Measurements from ENCODE around the gene RASSF10.

The RASSF10 gene

GRCh38 chr11:13026722-13027121 lies 17.6 kb downstream of the RASSF10 start:
- Histone ChIP-seq H3K27me3 (ENCODE audit: insufficient read depth, low read length) (peaks cover 93% of the 10 kb centered on the region), H3K79me2 (ENCODE audit: control insufficient read depth, insufficient read depth, low read length, unreplicated experiment) (no peaks in the 10 kb centered on the region), H2AFZ (ENCODE audit: low read length, unreplicated experiment) (no peak overlapping the region), H3K36me3 (ENCODE audit: insufficient read depth, low read length) (no peaks in the 10 kb centered on the region), H3K4me3 (ENCODE audit: low read depth, low read length) (no peak overlapping the region), H3K4me1 (ENCODE audit: control insufficient read depth, insufficient read depth, low read length, unreplicated experiment) (no peaks in the 10 kb centered on the region), H3K27ac (ENCODE audit: low read depth, low read length) (no peak overlapping the region)

GRCh38 chr11:13028322-13028721 lies 19.2 kb downstream of the RASSF10 start:
- H3K36me3 ChIP-seq (ENCODE audit: insufficient read depth, low read length) = no peaks in the 10 kb centered on the region

GRCh38 chr11:13029872-13030271 lies 20.8 kb downstream of the RASSF10 start:
- no peak overlapping the region for H2AFZ ChIP-seq (ENCODE audit: low read length, unreplicated experiment)
- H3K36me3 ChIP-seq (ENCODE audit: insufficient read depth, low read length) = no peaks in the 10 kb centered on the region
- H3K27me3 ChIP-seq (ENCODE audit: insufficient read depth, low read length) = peaks cover 80% of the 10 kb centered on the region
- H3K79me2 ChIP-seq (ENCODE audit: control insufficient read depth, insufficient read depth, low read length, unreplicated experiment) = no peaks in the 10 kb centered on the region
- no peak overlapping the region for H3K4me3 ChIP-seq (ENCODE audit: low read depth, low read length)
- no peak overlapping the region for H3K27ac ChIP-seq (ENCODE audit: low read depth, low read length)
- no peaks in the 10 kb centered on the region for H3K4me1 ChIP-seq (ENCODE audit: control insufficient read depth, insufficient read depth, low read length, unreplicated experiment)

More at GRCh38 chr11:13028322-13028721, 19.2 kb downstream of the RASSF10 start:
- Histone ChIP-seq H3K27me3 (ENCODE audit: insufficient read depth, low read length) (peaks cover 81% of the 10 kb centered on the region), H3K4me1 (ENCODE audit: control insufficient read depth, insufficient read depth, low read length, unreplicated experiment) (no peaks in the 10 kb centered on the region), H3K79me2 (ENCODE audit: control insufficient read depth, insufficient read depth, low read length, unreplicated experiment) (no peaks in the 10 kb centered on the region), H3K27ac (ENCODE audit: low read depth, low read length) (no peak overlapping the region), H3K4me3 (ENCODE audit: low read depth, low read length) (no peak overlapping the region), H2AFZ (ENCODE audit: low read length, unreplicated experiment) (no peak overlapping the region)

- peaks cover 80% of the 10 kb centered on the region for H3K27me3 ChIP-seq (ENCODE audit: insufficient read depth, low read length)
- H3K79me2 ChIP-seq (ENCODE audit: control insufficient read depth, insufficient read depth, low read length, unreplicated experiment) = no peaks in the 10 kb centered on the region
- no peak overlapping the region for H3K4me3 ChIP-seq (ENCODE audit: low read depth, low read length)
- H2AFZ ChIP-seq (ENCODE audit: low read length, unreplicated experiment) = no peak overlapping the region
- no peak overlapping the region for H3K27ac ChIP-seq (ENCODE audit: low read depth, low read length)
- no peaks in the 10 kb centered on the region for H3K4me1 ChIP-seq (ENCODE audit: control insufficient read depth, insufficient read depth, low read length, unreplicated experiment)
- no peaks in the 10 kb centered on the region for H3K36me3 ChIP-seq (ENCODE audit: insufficient read depth, low read length)
Observed at GRCh38 chr11:13030857-13031256, 21.7 kb downstream of the RASSF10 start.

GRCh38 chr11:13031349-13031748 lies 22.2 kb downstream of the RASSF10 start:
- Histone ChIP-seq H3K79me2 (ENCODE audit: control insufficient read depth, insufficient read depth, low read length, unreplicated experiment) (no peaks in the 10 kb centered on the region), H3K27me3 (ENCODE audit: insufficient read depth, low read length) (peaks cover 83% of the 10 kb centered on the region), H2AFZ (ENCODE audit: low read length, unreplicated experiment) (no peak overlapping the region), H3K36me3 (ENCODE audit: insufficient read depth, low read length) (no peaks in the 10 kb centered on the region), H3K4me1 (ENCODE audit: control insufficient read depth, insufficient read depth, low read length, unreplicated experiment) (no peaks in the 10 kb centered on the region), H3K27ac (ENCODE audit: low read depth, low read length) (no peak overlapping the region), H3K4me3 (ENCODE audit: low read depth, low read length) (no peak overlapping the region)

GRCh38 chr11:13033760-13034533 lies 24.8 kb downstream of the RASSF10 start:
- Histone ChIP-seq H3K4me1 (ENCODE audit: control insufficient read depth, insufficient read depth, low read length, unreplicated experiment) (no peaks in the 10 kb centered on the region), H3K4me3 (ENCODE audit: low read depth, low read length) (no peak overlapping the region), H3K36me3 (ENCODE audit: insufficient read depth, low read length) (no peaks in the 10 kb centered on the region), H2AFZ (ENCODE audit: low read length, unreplicated experiment) (no peak overlapping the region), H3K79me2 (ENCODE audit: control insufficient read depth, insufficient read depth, low read length, unreplicated experiment) (no peaks in the 10 kb centered on the region), H3K27ac (ENCODE audit: low read depth, low read length) (no peak overlapping the region), H3K27me3 (ENCODE audit: insufficient read depth, low read length) (peaks cover 84% of the 10 kb centered on the region)

- peaks cover 79% of the 10 kb centered on the region for H3K27me3 ChIP-seq (ENCODE audit: insufficient read depth, low read length)
- no peak overlapping the region for H3K27ac ChIP-seq (ENCODE audit: low read depth, low read length)
- no peaks in the 10 kb centered on the region for H3K4me1 ChIP-seq (ENCODE audit: control insufficient read depth, insufficient read depth, low read length, unreplicated experiment)
- no peak overlapping the region for H2AFZ ChIP-seq (ENCODE audit: low read length, unreplicated experiment)
- H3K79me2 ChIP-seq (ENCODE audit: control insufficient read depth, insufficient read depth, low read length, unreplicated experiment) = no peaks in the 10 kb centered on the region
- H3K36me3 ChIP-seq (ENCODE audit: insufficient read depth, low read length) = no peaks in the 10 kb centered on the region
- no peak overlapping the region for H3K4me3 ChIP-seq (ENCODE audit: low read depth, low read length)
Observed at GRCh38 chr11:13035711-13036110, 26.6 kb downstream of the RASSF10 start.

GRCh38 chr11:13036235-13036634 lies 27.1 kb downstream of the RASSF10 start:
- Histone ChIP-seq H3K4me1 (ENCODE audit: control insufficient read depth, insufficient read depth, low read length, unreplicated experiment) (no peaks in the 10 kb centered on the region), H3K36me3 (ENCODE audit: insufficient read depth, low read length) (no peaks in the 10 kb centered on the region), H2AFZ (ENCODE audit: low read length, unreplicated experiment) (no peak overlapping the region), H3K27me3 (ENCODE audit: insufficient read depth, low read length) (peaks cover 79% of the 10 kb centered on the region), H3K4me3 (ENCODE audit: low read depth, low read length) (no peak overlapping the region), H3K27ac (ENCODE audit: low read depth, low read length) (no peak overlapping the region), H3K79me2 (ENCODE audit: control insufficient read depth, insufficient read depth, low read length, unreplicated experiment) (no peaks in the 10 kb centered on the region)

GRCh38 chr11:13038366-13038765 lies 29.2 kb downstream of the RASSF10 start:
- Histone ChIP-seq H3K27me3 (ENCODE audit: insufficient read depth, low read length) (peaks cover 91% of the 10 kb centered on the region), H3K36me3 (ENCODE audit: insufficient read depth, low read length) (no peaks in the 10 kb centered on the region), H3K27ac (ENCODE audit: low read depth, low read length) (no peak overlapping the region), H3K4me3 (ENCODE audit: low read depth, low read length) (no peak overlapping the region), H3K4me1 (ENCODE audit: control insufficient read depth, insufficient read depth, low read length, unreplicated experiment) (no peaks in the 10 kb centered on the region), H3K79me2 (ENCODE audit: control insufficient read depth, insufficient read depth, low read length, unreplicated experiment) (no peaks in the 10 kb centered on the region), H2AFZ (ENCODE audit: low read length, unreplicated experiment) (no peak overlapping the region)

GRCh38 chr11:13039126-13039525 lies 30.0 kb downstream of the RASSF10 start:
- H3K79me2 ChIP-seq (ENCODE audit: control insufficient read depth, insufficient read depth, low read length, unreplicated experiment) = no peaks in the 10 kb centered on the region
- H3K27ac ChIP-seq (ENCODE audit: low read depth, low read length) = no peak overlapping the region
- H3K27me3 ChIP-seq (ENCODE audit: insufficient read depth, low read length) = peaks cover 92% of the 10 kb centered on the region
- no peak overlapping the region for H3K4me3 ChIP-seq (ENCODE audit: low read depth, low read length)
- no peaks in the 10 kb centered on the region for H3K4me1 ChIP-seq (ENCODE audit: control insufficient read depth, insufficient read depth, low read length, unreplicated experiment)
- no peak overlapping the region for H2AFZ ChIP-seq (ENCODE audit: low read length, unreplicated experiment)
- no peaks in the 10 kb centered on the region for H3K36me3 ChIP-seq (ENCODE audit: insufficient read depth, low read length)

GRCh38 chr11:13040969-13041561 lies 31.9 kb downstream of the RASSF10 start:
- Histone ChIP-seq H3K79me2 (ENCODE audit: control insufficient read depth, insufficient read depth, low read length, unreplicated experiment) (no peaks in the 10 kb centered on the region), H3K27me3 (ENCODE audit: insufficient read depth, low read length) (peaks cover 92% of the 10 kb centered on the region), H3K27ac (ENCODE audit: low read depth, low read length) (no peak overlapping the region), H3K4me3 (ENCODE audit: low read depth, low read length) (no peak overlapping the region), H3K36me3 (ENCODE audit: insufficient read depth, low read length) (no peaks in the 10 kb centered on the region), H2AFZ (ENCODE audit: low read length, unreplicated experiment) (no peak overlapping the region), H3K4me1 (ENCODE audit: control insufficient read depth, insufficient read depth, low read length, unreplicated experiment) (no peaks in the 10 kb centered on the region)
